Astrocyte (in vitro differentiated cells and primary cell): ENCODE data around the gene PELI2. TPM values are rescaled to one million over a fixed set of nuclear protein-coding genes. Genes with fewer than 3 reads are reported as not detected.
A peak's percentile ranks its signal among the peaks of the same experiment; 100 is the strongest.

Source experiments
- DNase-seq: peaks from one replicate; pipeline ENCODE4 v3.0.0-alpha.2; 2010; ENCODE audit warnings: low read depth
- FAIRE-seq: peaks from 2 replicates; lab custom pipeline; 2011; peaks lifted over from hg19 to GRCh38; lab: Jason Lieb, UNC
- H2AFZ ChIP-seq: 2 replicates; pipeline ENCODE4 v1.6.0; 2012; ENCODE audit warnings: low read depth, low read length, inconsistent platforms
- H3K27ac ChIP-seq: 2 replicates; pipeline ENCODE4 v1.5.1; 2011; ENCODE audit warnings: low read depth, low read length, inconsistent platforms
- H3K27me3 ChIP-seq: 2 replicates; pipeline ENCODE4 v1.6.0; 2011; ENCODE audit warnings: low read length, inconsistent platforms; ENCODE audit not compliant: insufficient read depth
- H3K36me3 ChIP-seq: 2 replicates; pipeline ENCODE4 v1.5.1; 2011; ENCODE audit warnings: low read length, inconsistent platforms; ENCODE audit not compliant: insufficient read depth
- H3K4me1 ChIP-seq: 2 replicates; pipeline ENCODE4 v1.5.1; 2011; ENCODE audit warnings: low read length, inconsistent platforms; ENCODE audit not compliant: insufficient read depth
- H3K4me2 ChIP-seq: 2 replicates; pipeline ENCODE4 v1.6.0; 2012; ENCODE audit warnings: low read length, inconsistent platforms
- H3K4me3 ChIP-seq: 2 replicates; pipeline ENCODE4 v1.5.1; 2011; ENCODE audit warnings: low read depth, mild to moderate bottlenecking, low read length, inconsistent platforms; ENCODE audit not compliant: insufficient read depth
- H3K79me2 ChIP-seq: 2 replicates; pipeline ENCODE4 v1.6.0; 2012; ENCODE audit warnings: mild to moderate bottlenecking, low read length, inconsistent platforms; ENCODE audit not compliant: insufficient read depth
- H3K9ac ChIP-seq: 2 replicates; pipeline ENCODE4 v1.6.0; 2012; ENCODE audit warnings: mild to moderate bottlenecking, low read length, inconsistent platforms
- H3K9me3 ChIP-seq: 2 replicates; pipeline ENCODE4 v1.5.1; 2012; ENCODE audit warnings: low read depth, mild to moderate bottlenecking, low read length, inconsistent platforms; ENCODE audit not compliant: insufficient read depth
- H4K20me1 ChIP-seq: 2 replicates; pipeline ENCODE4 v1.6.0; 2012; ENCODE audit warnings: low read length, inconsistent platforms; ENCODE audit not compliant: insufficient read depth
- H3K27ac Mint-ChIP-seq: one replicate; pipeline ENCODE4 v1.8.0; 2021; ENCODE audit warnings: mild to moderate bottlenecking, mixed read lengths; ENCODE audit not compliant: unreplicated experiment
- H3K27me3 Mint-ChIP-seq: one replicate; pipeline ENCODE4 v1.8.0; 2021; ENCODE audit warnings: low read depth, mixed read lengths; ENCODE audit not compliant: unreplicated experiment
- H3K36me3 Mint-ChIP-seq: one replicate; pipeline ENCODE4 v1.8.0; 2021; ENCODE audit warnings: low read depth, mixed read lengths; ENCODE audit not compliant: unreplicated experiment
- H3K4me1 Mint-ChIP-seq: one replicate; pipeline ENCODE4 v1.8.0; 2021; ENCODE audit warnings: low read depth, mixed read lengths; ENCODE audit not compliant: unreplicated experiment
- H3K4me3 Mint-ChIP-seq: one replicate; pipeline ENCODE4 v1.8.0; 2021; ENCODE audit warnings: mild to moderate bottlenecking, moderate library complexity, mixed read lengths; ENCODE audit not compliant: unreplicated experiment
- H3K9me3 Mint-ChIP-seq: one replicate; pipeline ENCODE4 v1.8.0; 2021; ENCODE audit warnings: mild to moderate bottlenecking, mixed read lengths; ENCODE audit not compliant: unreplicated experiment
- CTCF ChIP-seq: IDR thresholded peaks from 2 replicates; pipeline ENCODE4 v1.5.1; 2011; ENCODE audit warnings: low read depth, mild to moderate bottlenecking, inconsistent platforms, low read length, moderate library complexity; ENCODE audit not compliant: insufficient read depth
- EZH2 ChIP-seq: IDR thresholded peaks from 2 replicates; pipeline ENCODE4 v1.6.1; 2012; ENCODE audit warnings: mild to moderate bottlenecking, low read length, inconsistent platforms; ENCODE audit not compliant: insufficient read depth
- total RNA-seq: library from RNA; stranded (reverse); gene quantifications from 2 replicates; pipeline ENCODE4 v1.2.1, GENCODE V29; 2021

Gene PELI2
- total RNA-seq, 1 donor from 2014 or later: 5.3 TPM

- Histone ChIP-seq H3K9me3 (no peaks in the 10 kb centered on the region), H3K4me1 (peaks cover 16% of the 10 kb centered on the region), H3K9ac (peak overlapping the region; percentile 31), H3K27ac (no peak overlapping the region), H4K20me1 (no peaks in the 10 kb centered on the region), H3K27me3 (no peaks in the 10 kb centered on the region), H2AFZ (no peak overlapping the region), H3K4me2 (no peak overlapping the region), H3K36me3 (no peaks in the 10 kb centered on the region), H3K79me2 (no peaks in the 10 kb centered on the region), H3K4me3 (no peak overlapping the region)
- no peak overlapping the region for H3K4me3 Mint-ChIP-seq
- peaks cover 20% of the 10 kb centered on the region for H3K4me1 Mint-ChIP-seq
- H3K27me3 Mint-ChIP-seq: no peaks in the 10 kb centered on the region
- no peaks in the 10 kb centered on the region for H3K36me3 Mint-ChIP-seq
- TF ChIP-seq EZH2 (no peak), CTCF (no peak)
- H3K9me3 Mint-ChIP-seq: no peaks in the 10 kb centered on the region
- DNase-seq (no peak), FAIRE-seq (no peak)
- no peak overlapping the region for H3K27ac Mint-ChIP-seq
Observed at GRCh38 chr14:56340932-56341331, 222.7 kb downstream of the PELI2 start.

GRCh38 chr14:56341766-56342493 lies 223.7 kb downstream of the PELI2 start:
- H3K9ac ChIP-seq: peak overlapping the region; percentile 53
- no peak for FAIRE-seq
- peak; percentile 60 for DNase-seq
- no peaks in the 10 kb centered on the region for H3K27me3 ChIP-seq
- H3K27ac ChIP-seq: peak overlapping the region; percentile 44
- peaks cover 20% of the 10 kb centered on the region for H3K4me1 Mint-ChIP-seq
- H3K36me3 Mint-ChIP-seq: no peaks in the 10 kb centered on the region
- H3K4me2 ChIP-seq: peak overlapping the region; percentile 16
- no peak overlapping the region for H3K27ac Mint-ChIP-seq
- no peak overlapping the region for H3K4me3 Mint-ChIP-seq
- no peaks in the 10 kb centered on the region for H3K9me3 Mint-ChIP-seq
- peaks cover 16% of the 10 kb centered on the region for H3K4me1 ChIP-seq
- H4K20me1 ChIP-seq: no peaks in the 10 kb centered on the region
- H3K4me3 ChIP-seq: no peak overlapping the region
- H3K27me3 Mint-ChIP-seq: no peaks in the 10 kb centered on the region
- H3K79me2 ChIP-seq: no peaks in the 10 kb centered on the region
- no peak overlapping the region for H2AFZ ChIP-seq
- no peaks in the 10 kb centered on the region for H3K36me3 ChIP-seq
- TF ChIP-seq CTCF: no peak
- no peak for TF ChIP-seq EZH2
- H3K9me3 ChIP-seq: no peaks in the 10 kb centered on the region

GRCh38 chr14:56342494-56342942 lies 224.3 kb downstream of the PELI2 start:
- peak; percentile 80 for DNase-seq
- Mint-ChIP-seq H3K36me3 (no peaks in the 10 kb centered on the region), H3K4me1 (peaks cover 20% of the 10 kb centered on the region), H3K27me3 (no peaks in the 10 kb centered on the region), H3K4me3 (no peak overlapping the region), H3K9me3 (no peaks in the 10 kb centered on the region), H3K27ac (no peak overlapping the region)
- Histone ChIP-seq H3K4me1 (peaks cover 16% of the 10 kb centered on the region), H3K27ac (peak overlapping the region; percentile 44), H4K20me1 (no peaks in the 10 kb centered on the region), H3K4me2 (peak overlapping the region; percentile 16), H3K9me3 (no peaks in the 10 kb centered on the region), H2AFZ (no peak overlapping the region), H3K9ac (peak overlapping the region; percentile 53), H3K79me2 (no peaks in the 10 kb centered on the region), H3K27me3 (no peaks in the 10 kb centered on the region), H3K36me3 (no peaks in the 10 kb centered on the region), H3K4me3 (no peak overlapping the region)
- no peak for FAIRE-seq
- no peak for TF ChIP-seq EZH2
- TF ChIP-seq CTCF: no peak
